Common myeloid progenitor, CD34-positive (primary cell): ENCODE data around the gene ASCC1.

Source experiments
- CTCF ChIA-PET: fragments of 350-600 bp; sonication (Branson Sonifier 250); formaldehyde crosslinking; loops from one replicate; lab custom pipeline; 2021; ENCODE audit warnings: antibody characterized with exemption; lab: Charles Lee
- POLR2A ChIA-PET: fragments of 350-600 bp; sonication (Branson Sonifier 250); formaldehyde crosslinking; loops from one replicate; lab custom pipeline; 2021; ENCODE audit warnings: antibody characterized with exemption; lab: Charles Lee
- DNase-seq, 3 donors: peaks; one replicate each; pipeline versions ENCODE4 v3.0.0 to v3.0.0-alpha.2; 2013
- H3K27ac ChIP-seq, 2 experiments: 1 replicate in 1 of 2; 2 replicates in 1 of 2; pipeline ENCODE4 v1.7.0; 2013; ENCODE audit warnings: inconsistent platforms in 2 of 2, low read length in 2 of 2, mild to moderate bottlenecking in 2 of 2, low read depth in 1 of 2, moderate library complexity in 1 of 2; ENCODE audit not compliant: severe bottlenecking in 2 of 2, insufficient read depth in 1 of 2, poor library complexity in 1 of 2
- H3K27me3 ChIP-seq, 5 experiments: replicated peaks in 2 of 5; 1 replicate in 3 of 5; 2 replicates in 2 of 5; pipeline versions ENCODE4 v1.6.1 to v1.7.0; 2013; ENCODE audit warnings: low read length in 4 of 5, mild to moderate bottlenecking in 2 of 5, moderate library complexity in 2 of 5, inconsistent platforms in 1 of 5; ENCODE audit not compliant: insufficient read depth in 5 of 5, control insufficient read depth in 4 of 5
- H3K36me3 ChIP-seq, 4 experiments: 1 replicate in 2 of 4; 2 replicates in 2 of 4; pipeline versions ENCODE4 v1.6.1 to v1.7.0; 2013; ENCODE audit warnings: low read length in 3 of 4, control low read depth in 1 of 4, mild to moderate bottlenecking in 1 of 4; ENCODE audit not compliant: control insufficient read depth in 4 of 4, insufficient read depth in 4 of 4
- H3K4me1 ChIP-seq, 4 experiments: 1 replicate in 3 of 4; 2 replicates in 1 of 4; pipeline versions ENCODE4 v1.6.1 to v1.7.1; 2013; ENCODE audit warnings: low read length in 3 of 4, mild to moderate bottlenecking in 3 of 4, control low read depth in 1 of 4, inconsistent platforms in 1 of 4, moderate library complexity in 1 of 4; ENCODE audit not compliant: control insufficient read depth in 4 of 4, insufficient read depth in 4 of 4; ENCODE audit errors: control extremely low read depth in 1 of 4
- H3K4me3 ChIP-seq, 7 experiments: 1 replicate in 4 of 7; 2 replicates in 3 of 7; pipeline versions ENCODE4 v1.5.1 to v1.7.0; 2013; ENCODE audit warnings: mild to moderate bottlenecking in 7 of 7, low read length in 6 of 7, moderate library complexity in 6 of 7, inconsistent platforms in 2 of 7, low read depth in 2 of 7, control low read depth in 1 of 7; ENCODE audit not compliant: insufficient read depth in 4 of 7, control insufficient read depth in 1 of 7; ENCODE audit errors: extremely low read depth in 1 of 7
- H3K9me3 ChIP-seq, 5 experiments: 1 replicate in 4 of 5; 2 replicates in 1 of 5; pipeline versions ENCODE4 v1.6.1 to v1.7.1; 2013; ENCODE audit warnings: low read length in 4 of 5, mild to moderate bottlenecking in 2 of 5, inconsistent platforms in 1 of 5, low read depth in 1 of 5, moderate library complexity in 1 of 5; ENCODE audit not compliant: control insufficient read depth in 4 of 5, insufficient read depth in 2 of 5; ENCODE audit errors: control extremely low read depth in 1 of 5
- WGBS: methylation state at CpG from one replicate; pipeline ENCODE4 v1.1.5; 2013; ENCODE audit not compliant: insufficient coverage; 5-methylcytosine and 5-hydroxymethylcytosine counted together

Gene ASCC1

GRCh38 chr10:72076756-72077155 is 139.3 kb downstream of the ASCC1 start:
- Histone ChIP-seq H3K27ac (no peak overlapping the region), H3K4me3 (no peak overlapping the region), H3K36me3 (no peaks in the 10 kb centered on the region), H3K27me3 (no peaks in the 10 kb centered on the region), H3K4me1 (peaks cover 0 to 42% (median 11%) of the 10 kb centered on the region in 4 experiments), H3K9me3 (no peaks in the 10 kb centered on the region)
- DNase-seq: no peak
- POLR2A ChIA-PET: no interaction called here
- 93% methylated on average over 3 of the region's 5 CpGs for WGBS
- CTCF ChIA-PET: interaction anchor here (1.3 to 1.8 kb wide), 2 partner anchors 8 to 27 kb away, joined by 3 to 6 read pairs; no protein-coding TSS in a partner anchor

GRCh38 chr10:72075376-72076115 is 140.5 kb downstream of the ASCC1 start:
- peaks cover 0 to 51% (median 16%) of the 10 kb centered on the region in 4 experiments for H3K4me1 ChIP-seq
- ChIA-PET CTCF (interaction anchor here (0.5 to 1.8 kb wide), 3 partner anchors 9 to 79 kb away, joined by 3 to 6 read pairs (median 3); no protein-coding TSS in a partner anchor), POLR2A (no interaction called here)

GRCh38 chr10:72074574-72075375 is 141.3 kb downstream of the ASCC1 start:
- Histone ChIP-seq H3K4me3 (no peak overlapping the region), H3K4me1 (peaks cover 0 to 58% (median 23%) of the 10 kb centered on the region in 4 experiments), H3K36me3 (no peaks in the 10 kb centered on the region), H3K27me3 (no peaks in the 10 kb centered on the region), H3K27ac (no peak overlapping the region), H3K9me3 (no peaks in the 10 kb centered on the region)
- ChIA-PET POLR2A (no interaction called here), CTCF (interaction anchor here (0.6 to 1.8 kb wide), 2 partner anchors 25 to 109 kb away, joined by 3 to 6 read pairs; no protein-coding TSS in a partner anchor)
- 66% methylated on average over 14 of the region's 18 CpGs for WGBS
- DNase-seq: no peak

More at GRCh38 chr10:72075376-72076115, 140.5 kb downstream of the ASCC1 start:
- no peak overlapping the region for H3K27ac ChIP-seq
- H3K9me3 ChIP-seq: no peaks in the 10 kb centered on the region
- H3K4me3 ChIP-seq: no peak overlapping the region
- DNase-seq: no peak
- H3K27me3 ChIP-seq: no peaks in the 10 kb centered on the region
- H3K36me3 ChIP-seq: no peaks in the 10 kb centered on the region
- WGBS: 75% methylated on average over 9 of the region's 12 CpGs

- CTCF ChIA-PET: no interaction called here
- peak in 2 of 3 donors; percentile 59 to 62 for DNase-seq
- POLR2A ChIA-PET: no interaction called here
- H3K4me3 ChIP-seq: peak overlapping the region in 1 of 7 experiments; percentile 4
- 54% methylated on average over 11 of the region's 14 CpGs for WGBS
- H3K27me3 ChIP-seq: no peaks in the 10 kb centered on the region
- H3K27ac ChIP-seq: no peak overlapping the region
- no peaks in the 10 kb centered on the region for H3K36me3 ChIP-seq
- peaks cover 0 to 55% (median 22%) of the 10 kb centered on the region in 4 experiments for H3K4me1 ChIP-seq
- no peaks in the 10 kb centered on the region for H3K9me3 ChIP-seq
These were observed 142.1 kb downstream of the ASCC1 start for GRCh38 chr10:72073708-72074573.

- H3K36me3 ChIP-seq: no peaks in the 10 kb centered on the region
These were observed 143.4 kb downstream of the ASCC1 start for GRCh38 chr10:72072639-72073038.

GRCh38 chr10:72072046-72072445 is 144.0 kb downstream of the ASCC1 start:
- peaks cover 0 to 2% (median 0%) of the 10 kb centered on the region in 4 experiments for H3K36me3 ChIP-seq
- ChIA-PET POLR2A (no interaction called here), CTCF (interaction anchor here (0.8 to 1.3 kb wide), 3 partner anchors 9 to 56 kb away, joined by 3 read pairs; no protein-coding TSS in a partner anchor)

More at GRCh38 chr10:72072639-72073038, 143.4 kb downstream of the ASCC1 start:
- Histone ChIP-seq H3K27ac (no peak overlapping the region), H3K9me3 (no peaks in the 10 kb centered on the region), H3K27me3 (no peaks in the 10 kb centered on the region), H3K4me1 (peaks cover 0 to 55% (median 22%) of the 10 kb centered on the region in 4 experiments), H3K4me3 (no peak overlapping the region)
- 89% methylated on average over 1 of the region's 5 CpGs for WGBS
- POLR2A ChIA-PET: no interaction called here
- CTCF ChIA-PET: interaction anchor here (0.8 to 1.3 kb wide), 2 partner anchors 23 to 56 kb away, joined by 3 read pairs; no protein-coding TSS in a partner anchor
- no peak for DNase-seq

More at GRCh38 chr10:72072046-72072445, 144.0 kb downstream of the ASCC1 start:
- no peaks in the 10 kb centered on the region for H3K9me3 ChIP-seq
- H3K27ac ChIP-seq: no peak overlapping the region
- no peaks in the 10 kb centered on the region for H3K27me3 ChIP-seq
- peaks cover 0 to 55% (median 22%) of the 10 kb centered on the region in 4 experiments for H3K4me1 ChIP-seq
- WGBS: 94% methylated on average over 2 of the region's 5 CpGs
- H3K4me3 ChIP-seq: no peak overlapping the region
- no peak for DNase-seq
